Left hindlimb (tissue), 1 donor: ENCODE measurements around the gene SLC6A17.

Source experiments
- DNase-seq: peaks from one replicate; pipeline ENCODE4 v3.0.0-alpha.2; 2018

SLC6A17 gene

DNA sequence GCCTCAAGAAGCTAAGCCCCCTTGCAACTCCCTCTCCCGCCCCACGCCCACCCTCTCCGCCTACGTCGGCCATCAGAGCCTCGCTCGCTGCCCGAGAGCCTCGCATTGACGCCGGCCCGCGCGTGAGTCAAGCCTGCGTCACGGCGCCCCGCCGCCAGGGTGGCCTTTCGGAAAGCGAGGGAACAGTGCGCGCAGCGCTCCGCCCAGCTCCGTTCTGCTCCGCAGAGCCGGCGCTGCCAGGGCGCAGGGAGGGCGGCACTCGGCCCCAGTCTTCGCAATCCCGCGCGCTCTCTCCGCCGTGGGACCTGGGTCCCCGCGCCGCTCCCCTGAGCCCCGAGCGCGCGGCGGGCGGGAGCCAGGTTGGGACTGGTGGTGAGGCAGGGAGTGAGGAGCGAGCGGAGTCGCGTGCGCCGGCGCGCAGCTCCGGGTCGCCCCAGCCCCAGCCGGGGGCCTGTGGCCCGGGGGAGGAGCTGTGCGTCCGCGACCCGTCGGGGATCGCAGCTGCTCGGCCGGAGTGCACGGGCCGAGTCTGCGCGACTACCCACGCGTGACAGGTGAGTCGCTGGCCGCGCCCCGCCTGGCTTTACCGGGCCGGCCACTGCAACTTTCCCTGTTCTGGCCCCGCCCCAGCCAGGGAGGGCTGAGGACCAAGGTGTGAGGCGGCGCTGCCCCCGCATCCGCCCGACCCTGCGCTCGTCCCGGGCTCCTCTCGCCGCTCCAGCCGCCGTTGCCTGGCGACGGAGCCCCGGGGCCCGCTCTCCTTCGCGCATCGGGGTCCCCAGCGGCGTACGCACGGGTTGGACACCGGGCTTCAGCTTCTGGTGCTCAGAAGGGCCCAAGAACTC lies at the start of gene SLC6A17:
SLC6A17 (plus strand) TSS at position 165 of the 845 bp plus-strand sequence. CDS start 16,436 bp downstream, outside the sequence.
- DNase-seq = no peak

DNA sequence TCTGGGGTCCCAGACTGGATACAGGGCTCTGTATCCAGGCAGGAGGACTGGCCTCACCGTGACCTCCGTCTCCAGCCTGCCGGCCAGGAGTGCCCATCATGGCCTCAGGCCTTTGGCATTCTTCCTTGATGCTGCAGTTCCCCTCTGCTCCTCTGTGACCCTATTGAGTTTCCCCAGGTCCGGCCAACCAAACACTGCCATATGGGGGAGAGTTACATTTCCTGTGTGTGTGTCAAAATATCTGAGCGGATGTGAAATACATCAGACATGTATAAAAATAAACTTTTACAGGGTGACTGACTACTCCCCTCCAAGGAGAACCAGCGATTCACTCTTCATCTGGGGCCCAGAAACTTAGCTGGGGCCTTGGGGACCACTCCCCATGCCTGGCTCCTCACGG lies 48.2 kb upstream of the SLC6A17 start:
- no peak for DNase-seq

DNA sequence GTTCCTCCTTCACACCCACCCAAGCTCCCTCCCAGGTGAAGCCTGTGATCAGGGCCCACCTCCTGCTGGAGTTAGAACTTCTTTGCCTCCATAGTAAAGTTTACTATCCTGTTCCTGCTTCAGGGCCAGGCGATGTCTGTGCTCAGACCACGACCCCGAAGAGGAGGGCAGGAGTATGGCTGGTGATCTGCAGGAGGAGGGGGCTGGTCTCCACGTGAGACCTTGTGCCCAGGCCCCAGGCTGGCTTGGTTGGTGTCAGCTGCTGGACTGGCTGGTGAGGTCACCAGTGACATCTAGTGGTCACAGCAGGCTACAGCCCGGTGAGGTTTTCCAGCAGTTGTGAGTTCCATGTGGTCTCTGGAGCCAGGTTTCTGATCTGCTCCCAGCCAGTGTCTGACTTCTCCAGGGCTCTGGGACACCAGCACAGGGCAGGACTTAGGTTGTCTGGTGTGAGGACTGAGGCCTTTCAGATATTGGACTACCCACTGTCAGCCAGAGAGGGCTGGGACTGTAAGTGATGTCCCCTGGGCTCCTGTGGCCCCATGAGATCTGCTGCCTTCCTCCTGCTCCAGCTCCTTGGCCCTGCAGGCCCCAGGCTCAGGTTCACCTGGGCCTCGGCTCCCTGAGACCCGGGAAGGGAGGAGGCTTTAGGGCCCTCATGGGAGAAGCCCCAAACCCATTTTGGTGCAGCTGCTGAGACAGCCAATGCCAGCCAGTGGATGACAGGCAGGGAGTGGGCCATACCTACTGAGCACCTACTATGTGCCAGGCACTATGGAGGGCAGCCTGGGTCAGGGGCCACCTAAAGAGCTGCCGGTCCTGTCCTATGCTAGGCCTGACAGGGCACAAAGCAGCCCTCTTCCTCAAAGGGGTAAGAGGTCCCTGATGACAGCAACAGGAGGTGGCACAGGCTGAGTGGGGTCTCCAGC lies 44.0 kb upstream of the SLC6A17 start:
- DNase-seq = peak; percentile 79

DNA sequence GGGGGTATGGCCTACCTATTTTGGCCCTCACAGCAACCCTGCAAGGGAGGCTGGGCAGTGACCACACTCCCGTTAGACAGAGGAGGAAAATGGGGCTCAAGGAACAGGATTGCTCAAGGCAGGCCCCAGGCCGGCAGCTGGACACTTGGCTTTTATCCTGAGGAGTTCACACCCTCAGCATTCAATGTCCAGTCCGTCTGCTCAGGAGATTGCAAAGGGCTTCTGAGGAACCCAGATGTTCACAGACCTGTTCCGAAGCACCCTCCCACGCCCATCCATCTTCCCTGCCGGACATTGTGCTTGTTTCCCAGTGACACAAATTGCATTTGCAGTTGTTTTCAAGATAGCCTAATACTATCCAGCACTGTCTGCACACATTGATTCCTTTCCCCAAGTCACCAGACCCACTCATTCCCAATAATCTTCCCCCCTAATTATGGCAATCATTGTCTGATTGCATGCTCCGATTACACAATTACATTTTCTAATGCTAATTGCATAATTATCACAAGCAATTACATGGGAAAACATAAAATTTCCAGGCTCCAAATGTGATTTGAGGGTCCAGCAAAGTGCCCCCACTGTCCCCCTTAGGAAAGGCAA lies 42.3 kb upstream of the SLC6A17 start:
- DNase-seq = no peak

DNA sequence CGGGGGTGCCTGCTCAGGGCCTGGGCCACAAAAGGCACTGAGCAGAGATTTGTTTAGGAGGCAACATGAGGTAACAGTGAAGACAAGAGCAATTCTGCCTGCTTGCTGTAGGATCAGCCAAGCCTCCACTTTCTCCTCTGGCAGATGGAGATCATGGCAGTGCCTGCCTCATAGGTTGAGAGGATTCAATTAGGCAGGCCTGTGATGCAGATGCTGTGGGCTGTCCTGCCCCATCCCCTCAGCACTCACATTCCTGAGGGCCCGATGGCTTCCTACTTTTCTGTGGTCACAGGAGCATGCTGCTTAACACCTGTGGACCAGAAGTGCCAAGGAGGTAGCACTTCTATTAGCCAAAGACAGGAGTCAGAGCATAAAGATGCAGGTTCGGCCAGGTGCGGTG lies 39.2 kb upstream of the SLC6A17 start:
- DNase-seq = no peak

DNA sequence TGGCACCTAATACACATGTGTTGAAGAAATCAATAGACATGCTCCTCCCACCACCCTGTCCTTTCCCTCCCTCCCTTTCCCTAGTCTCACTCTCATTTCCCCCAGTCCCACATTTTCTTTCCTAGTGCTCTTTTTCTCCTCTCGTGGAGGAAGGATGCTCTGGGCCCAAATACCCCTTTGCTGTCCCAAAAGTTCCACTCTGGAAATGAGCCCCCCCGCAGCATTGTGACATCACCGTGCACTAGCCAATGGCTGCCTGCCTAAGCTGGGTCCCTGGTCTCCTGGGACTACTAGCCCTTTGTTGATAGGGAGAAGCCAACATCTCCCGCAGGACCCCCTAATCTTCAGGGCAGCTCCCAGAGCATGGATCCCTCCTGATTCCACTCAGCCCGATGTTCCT lies 38.2 kb upstream of the SLC6A17 start, which contains the start of gene UBL4B:
UBL4B (plus strand) TSS at position 301 of the 400 bp plus-strand sequence; CDS start at position 393, 92 bp downstream.
- no peak for DNase-seq

DNA sequence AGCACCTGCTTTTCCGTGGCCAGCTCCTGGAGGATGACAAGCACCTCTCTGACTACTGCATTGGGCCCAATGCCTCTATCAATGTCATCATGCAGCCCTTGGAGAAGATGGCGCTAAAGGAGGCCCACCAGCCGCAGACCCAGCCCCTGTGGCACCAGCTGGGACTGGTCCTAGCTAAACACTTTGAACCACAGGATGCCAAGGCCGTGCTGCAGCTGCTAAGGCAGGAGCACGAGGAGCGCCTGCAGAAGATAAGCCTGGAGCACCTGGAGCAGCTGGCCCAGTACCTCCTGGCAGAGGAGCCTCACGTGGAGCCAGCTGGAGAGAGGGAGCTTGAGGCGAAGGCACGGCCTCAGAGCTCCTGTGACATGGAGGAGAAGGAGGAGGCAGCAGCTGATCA lies 37.6 kb upstream of the SLC6A17 start:
- DNase-seq = no peak

DNA sequence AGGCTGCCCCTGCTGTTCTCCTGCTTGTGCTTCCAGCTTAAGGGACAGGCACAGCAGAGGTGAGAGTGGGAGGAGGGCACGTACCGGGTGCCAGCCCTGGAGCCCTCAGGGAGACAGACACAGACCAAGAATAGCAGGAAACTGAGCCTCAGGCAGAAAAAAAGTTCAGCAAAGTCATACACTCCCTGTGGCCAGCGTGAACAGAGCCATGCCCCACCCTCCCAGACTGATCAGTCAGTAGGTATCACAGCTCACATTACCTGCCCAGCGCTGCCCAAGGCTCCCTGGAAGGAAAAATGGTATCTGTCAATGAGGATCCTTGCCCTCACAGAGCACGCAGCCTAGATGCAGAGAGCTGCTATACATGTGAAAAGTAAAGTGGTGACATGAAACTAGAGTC lies 36.7 kb upstream of the SLC6A17 start:
- no peak for DNase-seq

DNA sequence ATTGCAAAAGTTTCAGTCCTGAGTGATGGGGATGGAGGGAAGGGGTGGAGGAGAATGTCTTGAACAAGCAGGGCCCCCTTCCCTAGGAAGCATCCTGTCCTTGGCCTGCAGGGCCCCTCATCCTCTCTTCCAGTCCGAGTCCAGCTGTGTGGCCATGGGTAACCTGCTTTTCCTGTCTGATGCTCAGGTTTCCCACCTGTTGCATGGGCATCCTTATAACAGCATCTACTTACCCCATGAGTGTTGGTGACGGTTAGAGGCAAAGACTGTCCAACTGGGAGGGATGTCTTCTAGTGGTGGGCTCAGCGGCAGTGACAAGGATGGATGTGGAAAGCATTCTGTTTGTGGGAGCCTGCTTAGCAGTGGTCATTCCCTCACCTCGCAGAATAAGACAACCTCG lies 36.1 kb upstream of the SLC6A17 start:
- no peak for DNase-seq

DNA sequence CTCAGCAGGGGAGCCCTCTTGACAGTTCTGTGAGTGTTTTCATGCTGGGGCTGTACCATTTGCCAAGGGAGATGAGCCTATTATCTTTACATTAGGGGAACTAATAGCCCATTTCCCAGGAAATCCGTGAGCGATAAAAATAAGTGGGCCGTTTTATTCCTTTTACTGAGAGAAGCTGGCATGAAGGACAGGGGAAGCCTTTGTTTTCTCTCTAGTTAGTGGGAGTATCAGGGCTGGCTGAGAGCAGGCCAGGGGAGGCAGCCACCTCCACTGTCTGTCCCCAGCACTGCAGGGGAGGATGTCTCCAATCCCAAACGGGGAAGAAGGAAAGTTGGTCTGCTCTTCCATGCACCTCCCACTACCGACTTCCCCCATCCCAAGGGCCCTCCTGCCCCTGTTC lies 35.5 kb upstream of the SLC6A17 start:
- DNase-seq = no peak

DNA sequence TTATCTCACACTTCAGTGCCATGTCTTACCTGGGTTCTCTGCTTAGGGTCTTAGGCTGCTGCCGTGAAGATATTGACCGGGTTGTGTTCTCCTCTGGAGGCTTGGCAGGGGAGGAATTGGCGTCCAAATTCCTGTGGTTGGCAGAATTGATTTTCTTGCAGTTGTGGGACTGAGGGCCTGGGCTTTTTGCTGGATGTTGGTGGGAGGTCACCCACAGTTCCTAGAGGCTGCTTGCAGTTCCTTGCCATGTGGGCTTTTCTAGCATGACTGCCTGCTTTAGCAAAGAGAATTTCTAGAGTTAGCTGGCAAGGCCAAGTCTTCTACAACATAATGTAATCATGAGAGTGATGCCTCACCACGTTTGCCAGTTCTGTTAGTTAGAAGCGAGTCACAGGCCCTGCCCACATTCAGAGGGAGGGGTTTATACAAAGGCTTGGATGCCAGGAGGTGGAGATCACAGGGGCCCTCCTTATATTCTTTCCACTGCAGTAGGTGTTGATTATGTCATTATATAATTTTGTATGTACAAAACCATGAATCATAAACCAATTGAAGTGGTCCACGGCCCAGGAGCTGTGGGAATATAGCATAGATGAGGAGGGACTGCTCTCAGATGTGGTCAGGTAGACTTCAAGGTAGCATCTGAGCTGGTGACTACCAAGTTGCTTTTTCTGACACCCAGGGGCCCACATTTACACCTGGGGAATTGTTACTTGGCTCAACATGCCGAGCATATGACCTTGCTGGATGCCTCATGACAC lies 31.5 kb upstream of the SLC6A17 start:
- DNase-seq = no peak

DNA sequence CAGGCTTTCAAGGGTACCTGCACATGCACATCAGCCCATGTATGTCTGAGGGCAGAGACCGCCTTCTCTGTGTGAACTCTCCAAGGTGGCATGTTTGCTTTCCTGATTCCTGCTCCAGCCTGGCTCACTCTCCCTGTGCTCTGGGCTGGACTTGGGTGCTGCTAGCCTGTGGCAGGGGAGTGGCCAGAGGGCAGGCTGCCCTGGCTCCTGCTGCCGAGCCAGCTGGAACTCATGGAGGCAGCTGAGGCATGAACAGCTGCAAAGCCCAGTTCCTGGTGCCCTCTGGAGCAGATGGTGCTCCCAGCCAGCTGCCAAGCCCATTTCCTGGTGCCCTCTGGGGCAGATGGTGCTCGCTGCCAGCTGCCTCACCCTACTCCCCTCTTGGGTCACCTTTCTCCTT lies 30.5 kb upstream of the SLC6A17 start:
- no peak for DNase-seq

DNA sequence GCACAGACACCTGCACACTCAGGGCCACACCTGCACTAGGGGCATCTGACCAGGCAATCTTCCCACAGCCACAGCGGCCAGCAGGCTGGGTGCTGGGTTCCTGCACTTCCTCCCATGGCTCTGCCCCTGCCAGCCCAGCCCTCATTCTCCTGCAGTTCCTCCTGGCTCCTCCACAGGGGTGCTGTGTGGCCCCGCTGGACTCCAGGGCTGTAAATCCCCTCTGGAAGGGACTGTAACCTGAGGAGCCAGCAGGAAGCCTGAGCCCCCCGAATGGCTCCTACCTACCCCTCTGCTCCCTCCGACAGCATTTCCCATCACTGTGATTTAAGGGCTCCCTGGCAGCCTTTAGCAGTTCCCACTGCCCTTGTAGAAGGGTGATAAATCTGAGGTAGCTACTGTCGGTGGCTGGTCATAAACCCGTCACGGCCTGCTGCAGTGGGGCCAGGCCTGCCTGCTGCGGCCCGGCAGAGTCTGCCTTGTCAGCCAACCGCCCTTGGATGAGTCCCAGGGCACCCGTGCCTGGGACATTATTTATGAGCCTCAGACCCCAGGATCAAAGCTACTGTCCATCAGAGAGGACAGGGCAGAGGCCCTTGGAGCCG lies 29.2 kb upstream of the SLC6A17 start:
- no peak for DNase-seq

DNA sequence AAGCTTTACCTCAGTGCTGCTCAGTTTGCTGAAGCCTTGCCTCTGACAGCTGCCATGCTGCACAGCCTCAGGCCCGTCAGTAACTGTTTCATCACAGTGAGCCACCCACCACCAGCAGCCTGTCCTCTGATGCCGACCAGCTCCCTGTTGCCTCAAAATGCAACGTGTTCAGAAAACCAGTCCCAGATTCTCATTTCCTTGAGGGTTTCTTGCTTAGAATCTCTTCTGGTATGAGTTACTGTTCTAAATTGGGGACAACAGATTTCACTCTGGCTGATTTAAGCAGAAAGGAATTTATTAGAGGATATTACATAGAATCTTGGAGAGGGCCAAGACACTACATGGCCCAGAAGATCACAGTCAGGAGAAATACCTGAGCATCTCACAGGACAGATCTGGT lies 27.1 kb upstream of the SLC6A17 start:
- no peak for DNase-seq

DNA sequence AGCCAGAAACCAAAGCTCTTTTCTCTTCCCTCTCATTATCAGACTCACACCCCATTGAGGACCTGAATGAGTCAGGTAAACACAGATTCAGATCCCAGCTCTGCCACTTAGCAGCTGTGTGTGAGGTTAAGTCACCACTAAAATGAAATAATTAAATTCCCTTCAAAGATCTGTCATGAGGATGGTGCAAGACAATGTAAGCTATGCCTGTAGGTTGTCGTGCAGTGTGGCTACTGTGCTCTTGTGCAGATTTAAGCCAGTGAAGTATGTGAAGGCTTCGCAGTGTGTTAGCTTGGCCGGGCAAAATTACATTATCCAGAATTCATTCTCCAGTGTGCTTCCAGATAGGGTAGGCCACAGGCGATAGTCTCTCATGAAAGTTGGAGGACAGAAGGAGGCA lies 24.5 kb upstream of the SLC6A17 start:
- DNase-seq = no peak

DNA sequence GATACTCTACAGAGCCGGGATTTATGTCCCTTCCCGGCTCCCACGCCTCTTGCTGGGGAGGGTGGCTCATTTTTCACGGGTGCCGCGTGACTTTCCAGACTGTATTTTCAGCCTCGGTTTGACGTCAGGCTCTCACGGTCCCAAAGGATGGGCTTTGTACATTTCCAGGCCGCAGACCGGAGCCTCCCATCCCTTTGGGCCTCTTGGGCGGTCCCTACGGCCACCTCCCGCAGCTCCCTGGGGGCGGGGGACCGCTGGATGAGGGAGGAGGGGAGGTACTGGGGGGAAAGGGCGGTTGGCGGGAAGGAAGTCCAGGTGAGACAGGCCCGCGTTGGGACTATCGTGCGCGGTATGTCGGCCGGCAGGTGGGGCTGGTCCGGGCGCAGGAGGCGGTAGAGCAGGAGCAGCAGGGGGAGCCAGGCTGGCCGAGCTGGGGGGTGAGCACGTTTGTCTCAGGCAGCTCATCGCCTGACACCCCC lies 20.1 kb upstream of the SLC6A17 start:
- no peak for DNase-seq

DNA sequence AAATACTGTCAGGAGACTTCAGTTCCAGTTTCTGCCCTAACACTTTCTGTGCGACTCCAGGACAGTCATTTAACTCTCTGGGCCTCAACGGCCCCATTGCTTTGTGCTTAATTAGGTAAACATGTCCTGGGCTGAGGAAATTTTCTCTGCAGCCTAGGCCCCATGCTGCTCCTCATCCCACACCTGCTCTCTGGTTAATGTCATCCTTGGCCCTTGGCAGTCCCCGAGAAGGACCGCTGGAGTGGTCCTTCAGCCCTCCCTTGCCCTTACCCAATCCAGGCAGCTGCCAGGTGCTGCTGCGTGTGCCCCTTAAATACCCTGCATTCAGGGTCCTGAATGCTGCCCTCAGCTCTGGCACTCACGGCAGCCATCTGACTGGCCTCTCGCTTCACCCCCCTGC lies 19.3 kb upstream of the SLC6A17 start:
- DNase-seq = no peak

DNA sequence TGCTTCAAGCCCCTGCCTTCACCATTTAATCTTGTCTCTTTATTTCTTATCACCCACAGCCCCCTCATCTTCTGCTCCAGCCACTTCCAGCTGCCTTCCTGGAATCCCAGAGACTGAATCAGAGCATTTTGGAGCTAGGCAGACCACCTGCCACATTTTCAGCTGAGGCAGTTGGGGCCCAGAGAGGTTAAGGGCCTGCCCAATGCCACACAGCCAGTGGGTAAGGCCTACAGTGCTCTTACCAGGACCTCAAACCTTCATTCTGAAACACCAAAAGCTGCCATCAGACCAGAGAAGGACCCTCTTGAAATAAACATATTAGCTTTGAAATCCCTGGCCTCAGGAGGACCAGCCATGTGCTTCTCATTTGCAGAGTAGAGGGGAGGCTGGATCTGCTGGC lies 17.6 kb upstream of the SLC6A17 start:
- no peak for DNase-seq

DNA sequence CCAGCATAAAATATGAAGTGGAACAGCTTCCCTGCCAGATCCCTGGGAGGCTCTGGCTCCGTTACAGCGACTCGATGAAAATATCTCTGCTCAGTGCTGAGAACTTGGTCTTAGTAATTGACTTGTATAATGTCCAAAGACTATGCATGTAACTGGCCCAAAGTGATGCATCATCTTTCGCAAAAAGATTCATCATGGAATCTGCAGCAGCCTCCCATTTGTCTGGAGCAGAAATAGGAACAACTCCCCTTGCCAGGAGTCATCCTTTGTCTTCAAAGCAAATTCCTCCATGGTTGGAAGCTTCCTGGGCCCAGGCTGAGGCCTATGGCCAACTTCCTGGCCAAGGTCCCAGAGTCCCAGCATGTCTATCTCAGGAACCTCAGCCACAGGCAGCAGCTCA lies 16.9 kb upstream of the SLC6A17 start:
- no peak for DNase-seq

DNA sequence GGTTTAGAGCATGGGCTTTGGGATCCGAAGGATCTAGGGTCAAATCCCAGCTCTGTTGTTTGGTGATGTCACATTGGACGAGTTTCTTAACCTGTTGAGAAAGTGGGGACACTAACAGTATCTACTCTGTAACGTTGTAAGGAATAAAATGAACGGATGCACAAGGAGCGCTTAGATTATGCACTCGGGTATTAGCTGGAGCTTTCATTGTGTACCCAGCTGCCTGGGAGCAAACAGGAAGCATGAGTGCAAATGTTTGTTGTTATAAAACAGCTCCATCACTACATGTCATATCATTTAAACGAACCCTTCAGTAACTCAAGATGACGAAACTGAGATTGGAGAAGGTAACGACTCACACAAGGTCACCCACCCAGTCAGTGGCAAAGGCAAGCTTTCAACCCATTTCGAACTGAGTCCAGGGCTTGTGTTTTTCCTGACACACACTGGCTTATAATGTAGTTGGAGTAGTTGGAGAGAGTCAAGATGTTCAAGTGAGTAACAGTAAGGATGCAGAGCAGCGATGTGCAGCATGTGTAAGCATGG lies 16.2 kb upstream of the SLC6A17 start:
- DNase-seq = no peak

DNA sequence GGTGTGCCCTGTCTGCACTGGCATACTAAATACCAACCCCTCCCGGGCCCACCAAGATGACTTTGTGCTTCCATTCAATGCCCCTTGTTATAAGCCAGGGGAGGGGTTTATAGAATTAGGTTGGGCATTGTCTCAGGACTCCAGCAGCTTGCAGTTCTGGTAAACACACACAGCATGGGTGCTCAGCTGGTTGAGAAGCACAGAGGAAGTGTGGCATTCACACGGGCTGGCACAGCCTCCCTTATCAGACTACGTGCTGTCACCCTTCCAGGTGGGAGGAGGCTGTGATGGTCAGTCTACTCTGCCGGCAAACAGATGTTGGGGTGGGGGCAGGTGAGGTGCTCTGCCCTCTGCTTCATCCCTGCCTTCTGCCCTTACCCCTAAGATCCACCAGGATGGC lies 15.0 kb upstream of the SLC6A17 start:
- no peak for DNase-seq

DNA sequence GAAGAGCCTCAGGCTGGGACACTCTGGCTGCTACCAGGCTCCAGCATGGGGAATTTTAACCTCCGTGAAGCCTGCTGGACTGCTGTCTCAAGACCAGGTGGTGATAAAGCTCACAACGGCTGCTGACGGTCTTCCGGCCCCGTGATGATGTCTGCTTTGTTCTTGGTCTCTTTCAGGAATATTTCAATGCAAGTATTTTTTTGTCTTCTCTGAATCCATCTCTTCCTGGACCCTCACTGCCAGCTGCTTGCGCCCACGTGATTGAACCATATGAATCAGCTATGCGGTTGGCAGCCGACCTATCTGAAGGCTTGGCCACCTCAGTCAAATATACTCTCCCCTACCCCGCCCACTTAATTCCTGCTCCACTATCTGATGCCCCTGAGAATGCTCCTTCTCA lies 14.6 kb upstream of the SLC6A17 start:
- DNase-seq = no peak
